Hindlimb muscle (tissue), 1 donor: ENCODE results near the gene ADCY1. TPM values are rescaled to one million over a fixed set of nuclear protein-coding genes. Genes with fewer than 3 reads are reported as not detected.

Experiments
- DNase-seq: peaks from one replicate; pipeline ENCODE4 v3.0.0-alpha.2; 2013
- polyA plus RNA-seq: library from polyadenylated mRNA; unstranded; fragments of 120-200 nt; gene quantifications from one replicate; pipeline ENCODE4 v1.2.1, GENCODE V29; 2013; ENCODE audit not compliant: insufficient read length

The ADCY1 gene
- polyA plus RNA-seq, 1 donor = 12.0 TPM

- DNase-seq = no peak
Observed at GRCh38 chr7:45679516-45679915, 105.3 kb downstream of the ADCY1 start.

GRCh38 chr7:45680776-45681175 lies 106.6 kb downstream of the ADCY1 start:
- no peak for DNase-seq

GRCh38 chr7:45681596-45682357 lies 107.6 kb downstream of the ADCY1 start:
- DNase-seq = no peak

- DNase-seq = no peak
Observed at GRCh38 chr7:45682358-45682735, 108.2 kb downstream of the ADCY1 start.

- no peak for DNase-seq
Observed at GRCh38 chr7:45682836-45683555, 108.8 kb downstream of the ADCY1 start.

- DNase-seq = no peak
Observed at GRCh38 chr7:45683556-45684148, 109.5 kb downstream of the ADCY1 start.

GRCh38 chr7:45684910-45685618 lies 110.9 kb downstream of the ADCY1 start:
- DNase-seq = no peak

- DNase-seq = no peak
Observed at GRCh38 chr7:45685619-45686240, 111.6 kb downstream of the ADCY1 start.

- DNase-seq = no peak
Observed at GRCh38 chr7:45686441-45687184, 112.4 kb downstream of the ADCY1 start.

GRCh38 chr7:45687185-45687560 lies 113.0 kb downstream of the ADCY1 start:
- DNase-seq = no peak

- no peak for DNase-seq
Observed at GRCh38 chr7:45687721-45688120, 113.6 kb downstream of the ADCY1 start.

GRCh38 chr7:45688382-45688781 lies 114.2 kb downstream of the ADCY1 start:
- DNase-seq = no peak

- DNase-seq = no peak
Observed at GRCh38 chr7:45689011-45689796, 115.0 kb downstream of the ADCY1 start.

GRCh38 chr7:45689797-45690761 lies 115.9 kb downstream of the ADCY1 start:
- DNase-seq = no peak

GRCh38 chr7:45690762-45691150 lies 116.6 kb downstream of the ADCY1 start:
- no peak for DNase-seq

- no peak for DNase-seq
Observed at GRCh38 chr7:45691155-45691656, 117.0 kb downstream of the ADCY1 start.

- DNase-seq = no peak
Observed at GRCh38 chr7:45692031-45692430, 117.9 kb downstream of the ADCY1 start.

- no peak for DNase-seq
Observed at GRCh38 chr7:45695249-45695995, 121.3 kb downstream of the ADCY1 start.

- DNase-seq = no peak
Observed at GRCh38 chr7:45696476-45696875, 122.3 kb downstream of the ADCY1 start.
